Small intestine (tissue), 7 donors: ENCODE results near the gene SYNJ2. TPM values are rescaled to one million over a fixed set of nuclear protein-coding genes. Genes with fewer than 3 reads are reported as not detected.
"Not testable (repeated sequence)": the region's sequence is repeated elsewhere in the genome, so short reads cannot be mapped to it uniquely, and the experiment has no call there.

Experiments used
- DNase-seq, 2 donors: peaks; one replicate each; pipeline versions ENCODE4 v3.0.0 to v3.0.0-alpha.2; 2013
- FAIRE-seq: peaks from 2 replicates; lab custom pipeline; 2012; peaks lifted over from hg19 to GRCh38; lab: Jason Lieb, UNC
- H3K27ac ChIP-seq, 3 donors: one replicate each; pipeline ENCODE4 v1.5.1; 2013; ENCODE audit warnings: low read length in 2 of 3, mild to moderate bottlenecking in 2 of 3, control low read depth in 1 of 3, inconsistent platforms in 1 of 3, low read depth in 1 of 3, moderate library complexity in 1 of 3
- H3K27me3 ChIP-seq, 3 donors: one replicate each; pipeline ENCODE4 v1.6.1; 2013; ENCODE audit warnings: low read length in 3 of 3, inconsistent platforms in 1 of 3; ENCODE audit not compliant: control insufficient read depth in 3 of 3, insufficient read depth in 3 of 3
- H3K36me3 ChIP-seq, 3 donors: one replicate each; pipeline ENCODE4 v1.6.1; 2013; ENCODE audit warnings: low read length in 3 of 3, inconsistent platforms in 1 of 3, low read depth in 1 of 3, mild to moderate bottlenecking in 1 of 3, moderate library complexity in 1 of 3; ENCODE audit not compliant: control insufficient read depth in 3 of 3, insufficient read depth in 2 of 3
- H3K4me1 ChIP-seq, 3 donors: one replicate each; pipeline ENCODE4 v1.6.1; 2013; ENCODE audit warnings: low read length in 2 of 3, inconsistent platforms in 1 of 3, low read depth in 1 of 3, mild to moderate bottlenecking in 1 of 3, moderate library complexity in 1 of 3; ENCODE audit not compliant: control insufficient read depth in 3 of 3, insufficient read depth in 2 of 3
- H3K4me3 ChIP-seq, 3 donors: one replicate each; pipeline ENCODE4 v1.5.1; 2013; ENCODE audit warnings: low read length in 3 of 3, control low read depth in 1 of 3, inconsistent platforms in 1 of 3, low read depth in 1 of 3, mild to moderate bottlenecking in 1 of 3, moderate library complexity in 1 of 3
- H3K9me3 ChIP-seq, 2 donors: one replicate each; pipeline ENCODE4 v1.6.1; 2013; ENCODE audit warnings: low read depth in 1 of 2, low read length in 1 of 2; ENCODE audit not compliant: control insufficient read depth in 2 of 2, insufficient read depth in 1 of 2
- WGBS, 3 donors: extraction: QIAGEN DNeasy Blood & Tissue Kit; methylation state at CpG; one replicate each; pipeline ENCODE4 v1.1.7; 2013; 5-methylcytosine and 5-hydroxymethylcytosine counted together
- polyA plus RNA-seq, 4 donors: library from polyadenylated mRNA; stranded (reverse) in 3 of 4; unstranded in 1 of 4; fragments of 200-250 nt in 3 of 4; fragments of 120-200 nt in 1 of 4; gene quantifications; one replicate each; pipeline versions ENCODE4 v1.2.1 to v1.2.3, GENCODE V29; 2013
- donor health status: healthy with polysubstance abuse.
- donor health status: control.
- donor health status: control.
- donor health status: Bipolar disorder and iron deficiency.
- donor health status: healthy.

The SYNJ2 gene
- polyA plus RNA-seq, 4 donors: 7.0 to 16.3 (median 9.4) TPM

DNA sequence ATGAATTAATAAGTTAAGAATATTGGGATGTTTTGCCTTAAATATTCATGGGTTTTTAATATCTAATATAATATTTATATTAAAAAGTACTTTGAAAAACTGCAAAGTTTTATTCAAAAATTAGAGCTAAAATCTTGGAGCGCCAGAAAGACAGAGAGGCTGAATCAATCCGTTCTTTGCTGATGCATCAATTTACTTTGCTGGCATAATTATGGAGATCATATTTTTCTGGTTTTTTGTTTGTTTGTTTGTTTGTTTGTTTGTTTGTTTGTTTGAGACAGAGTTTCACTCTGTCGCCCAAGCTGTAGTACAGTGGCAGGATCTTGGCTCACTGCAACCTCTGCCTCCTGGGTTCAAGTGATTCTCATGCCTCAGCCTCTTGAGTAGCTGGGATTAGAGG is 9.5 kb upstream of the SYNJ2 start:
- not testable (repeated sequence) for FAIRE-seq, H3K27ac ChIP-seq, DNase-seq, H3K27me3 ChIP-seq, H3K36me3 ChIP-seq, H3K9me3 ChIP-seq, H3K4me3 ChIP-seq
- WGBS, 3 donors: 84 to 95% (median 92%) methylated on average over 3 of the region's 3 CpGs
- peaks cover 0 to 17% (median 3%) of the 10 kb centered on the region in 3 donors for H3K4me1 ChIP-seq

- Histone ChIP-seq H3K27me3 (peaks cover 0 to 2% (median 2%) of the 10 kb centered on the region in 3 donors), H3K4me1 (peaks cover 0 to under 1% (median under 1%) of the 10 kb centered on the region in 3 donors), H3K9me3 (no peaks in the 10 kb centered on the region), H3K27ac (no peak overlapping the region), H3K4me3 (no peak overlapping the region), H3K36me3 (no peaks in the 10 kb centered on the region)
- 78 to 83% (median 81%) methylated on average over 9 of the region's 9 CpGs for WGBS, 3 donors
- no peak for DNase-seq
- no peak for FAIRE-seq
These were observed 7.2 kb upstream of the SYNJ2 start for GRCh38 chr6:157974341-157974894.

GRCh38 chr6:157974967-157975366 is 6.7 kb upstream of the SYNJ2 start:
- H3K27ac ChIP-seq: no peak overlapping the region
- DNase-seq (no peak), FAIRE-seq (no peak)
- H3K9me3 ChIP-seq: no peaks in the 10 kb centered on the region
- 84 to 90% (median 86%) methylated on average over 3 of the region's 3 CpGs for WGBS, 3 donors
- H3K4me1 ChIP-seq: no peaks in the 10 kb centered on the region
- no peaks in the 10 kb centered on the region for H3K36me3 ChIP-seq
- no peak overlapping the region for H3K4me3 ChIP-seq
- H3K27me3 ChIP-seq: peaks cover 0 to 2% (median 2%) of the 10 kb centered on the region in 3 donors

GRCh38 chr6:157975456-157975855 is 6.2 kb upstream of the SYNJ2 start:
- no peak overlapping the region for H3K4me3 ChIP-seq
- H3K36me3 ChIP-seq: no peaks in the 10 kb centered on the region
- H3K4me1 ChIP-seq: no peaks in the 10 kb centered on the region
- peaks cover 0 to 2% (median 2%) of the 10 kb centered on the region in 3 donors for H3K27me3 ChIP-seq
- no peak for DNase-seq
- H3K27ac ChIP-seq: no peak overlapping the region
- 80 to 91% (median 86%) methylated on average over 2 of the region's 2 CpGs for WGBS, 3 donors
- no peaks in the 10 kb centered on the region for H3K9me3 ChIP-seq
- FAIRE-seq: no peak

- H3K36me3 ChIP-seq: no peaks in the 10 kb centered on the region
- DNase-seq (no peak), FAIRE-seq (no peak)
- 88 to 96% (median 94%) methylated on average over 17 to 21 of the region's 21 CpGs for whole genome bisulfite sequencing, 3 donors
- peaks cover 0 to 2% (median 0%) of the 10 kb centered on the region in 3 donors for H3K27me3 ChIP-seq
- peaks cover 0 to 4% (median 0%) of the 10 kb centered on the region in 3 donors for H3K4me1 ChIP-seq
- H3K27ac ChIP-seq: no peak overlapping the region
- H3K4me3 ChIP-seq: no peak overlapping the region
- H3K9me3 ChIP-seq: no peaks in the 10 kb centered on the region
These were observed 5.1 kb upstream of the SYNJ2 start for GRCh38 chr6:157976345-157977175.

GRCh38 chr6:157977176-157977804 is 4.4 kb upstream of the SYNJ2 start:
- WGBS, 3 donors: 90 to 93% (median 90%) methylated on average over 10 of the region's 10 CpGs
- Histone ChIP-seq H3K4me3 (no peak overlapping the region), H3K27me3 (peaks cover 0 to 2% (median 0%) of the 10 kb centered on the region in 3 donors), H3K4me1 (peaks cover 0 to 4% (median 0%) of the 10 kb centered on the region in 3 donors), H3K36me3 (no peaks in the 10 kb centered on the region), H3K27ac (no peak overlapping the region), H3K9me3 (no peaks in the 10 kb centered on the region)
- DNase-seq (no peak), FAIRE-seq (no peak)

GRCh38 chr6:157978021-157978783 is 3.5 kb upstream of the SYNJ2 start:
- WGBS, 3 donors: 87 to 89% (median 87%) methylated on average over 16 of the region's 16 CpGs
- DNase-seq (no peak), FAIRE-seq (no peak)
- Histone ChIP-seq H3K4me3 (no peak overlapping the region), H3K9me3 (no peaks in the 10 kb centered on the region), H3K27me3 (peaks cover 0 to 2% (median 0%) of the 10 kb centered on the region in 3 donors), H3K27ac (no peak overlapping the region), H3K4me1 (peaks cover 0 to 8% (median 0%) of the 10 kb centered on the region in 3 donors), H3K36me3 (no peaks in the 10 kb centered on the region)
